ENCODE results near the gene ZNRF1. TPM values are rescaled to one million over a fixed set of nuclear protein-coding genes. Genes with fewer than 3 reads are reported as not detected.
A peak's percentile ranks its signal among the peaks of the same experiment; 100 is the strongest.

Gene ZNRF1
- total RNA-seq, 1 donor from 2014 or later, result 53.7 TPM

- DNase-seq (ENCODE audit: low spot score in 2 of 2), result no peak
- no peaks in the 10 kb centered on the region for H3K27me3 ChIP-seq
- no peak overlapping the region for H3K27ac ChIP-seq
- TF ChIP-seq CTCF (IDR thresholded peaks at IDR 0.05), result no peak
- H3K36me3 ChIP-seq, result no peaks in the 10 kb centered on the region
- no peaks in the 10 kb centered on the region for H3K4me1 ChIP-seq
- no peak overlapping the region for H3K4me3 ChIP-seq
- intact Hi-C loops (cut with DNase I), result no loop called here
- no peaks in the 10 kb centered on the region for H3K9me3 ChIP-seq
These were observed 73.6 kb downstream of the ZNRF1 start for GRCh38 chr16:75072239-75072947.

GRCh38 chr16:75073545-75074303 is 74.9 kb downstream of the ZNRF1 start:
- Histone ChIP-seq H3K27me3 (no peaks in the 10 kb centered on the region), H3K36me3 (no peaks in the 10 kb centered on the region), H3K27ac (no peak overlapping the region), H3K4me3 (no peak overlapping the region), H3K4me1 (no peaks in the 10 kb centered on the region), H3K9me3 (no peaks in the 10 kb centered on the region)
- intact Hi-C loops (cut with DNase I), result no loop called here
- TF ChIP-seq CTCF (IDR thresholded peaks at IDR 0.05), result no peak
- no peak for DNase-seq (ENCODE audit: low spot score in 2 of 2)

GRCh38 chr16:75074304-75074793 is 75.5 kb downstream of the ZNRF1 start:
- DNase-seq (ENCODE audit: low spot score in 2 of 2), result no peak
- Histone ChIP-seq H3K27ac (no peak overlapping the region), H3K36me3 (no peaks in the 10 kb centered on the region), H3K27me3 (no peaks in the 10 kb centered on the region), H3K9me3 (no peaks in the 10 kb centered on the region), H3K4me3 (no peak overlapping the region), H3K4me1 (no peaks in the 10 kb centered on the region)
- intact Hi-C loops (cut with DNase I), result no loop called here
- no peak for TF ChIP-seq CTCF (IDR thresholded peaks at IDR 0.05)

- intact Hi-C loops (cut with DNase I), result no loop called here
- Histone ChIP-seq H3K9me3 (no peaks in the 10 kb centered on the region), H3K4me3 (no peak overlapping the region), H3K27me3 (no peaks in the 10 kb centered on the region), H3K36me3 (no peaks in the 10 kb centered on the region), H3K27ac (no peak overlapping the region), H3K4me1 (no peaks in the 10 kb centered on the region)
- peak in 1 of 2 donors; percentile 23 for DNase-seq (ENCODE audit: low spot score in 2 of 2)
- TF ChIP-seq CTCF (IDR thresholded peaks at IDR 0.05), result no peak
These were observed 76.3 kb downstream of the ZNRF1 start for GRCh38 chr16:75074920-75075687.

GRCh38 chr16:75075688-75076268 is 77.0 kb downstream of the ZNRF1 start:
- intact Hi-C loops (cut with DNase I), result no loop called here

More at GRCh38 chr16:75075688-75076268, 77.0 kb downstream of the ZNRF1 start:
- Histone ChIP-seq H3K4me1 (no peaks in the 10 kb centered on the region), H3K36me3 (no peaks in the 10 kb centered on the region), H3K27ac (no peak overlapping the region), H3K9me3 (no peaks in the 10 kb centered on the region), H3K4me3 (no peak overlapping the region), H3K27me3 (no peaks in the 10 kb centered on the region)
- no peak for DNase-seq (ENCODE audit: low spot score in 2 of 2)
- TF ChIP-seq CTCF (IDR thresholded peaks at IDR 0.05), result no peak
